Prostate gland (tissue), 2 donors: ENCODE data around the gene POLR3K.

Source experiments
- POLR2AphosphoS5 ChIP-seq: sonication (generic); formaldehyde crosslinking; IDR thresholded peaks from one replicate; pipeline ENCODE4 v1.6.1; 2017; ENCODE audit warnings: antibody characterized with exemption
- TF ChIP-seq, protein P1 (sequence below), 4 experiments: fragments of 200-600 bp in 2 of 4; fragments of 450-650 bp in 2 of 4; sonication (generic) in 2 of 4; IDR thresholded peaks; 1 replicate in 3 of 4; 2 replicates in 1 of 4; pipeline ENCODE4 v1.5.1; 2016 to 2019; ENCODE audit warnings: antibody characterized with exemption in 4 of 4, mild to moderate bottlenecking in 2 of 4, moderate library complexity in 2 of 4

GRCh38 chr16:96935-97381, 43.5 kb upstream of the POLR3K start:
- TF ChIP-seq POLR2AphosphoS5 = peak; percentile 86
- TF ChIP-seq, protein P1, sequence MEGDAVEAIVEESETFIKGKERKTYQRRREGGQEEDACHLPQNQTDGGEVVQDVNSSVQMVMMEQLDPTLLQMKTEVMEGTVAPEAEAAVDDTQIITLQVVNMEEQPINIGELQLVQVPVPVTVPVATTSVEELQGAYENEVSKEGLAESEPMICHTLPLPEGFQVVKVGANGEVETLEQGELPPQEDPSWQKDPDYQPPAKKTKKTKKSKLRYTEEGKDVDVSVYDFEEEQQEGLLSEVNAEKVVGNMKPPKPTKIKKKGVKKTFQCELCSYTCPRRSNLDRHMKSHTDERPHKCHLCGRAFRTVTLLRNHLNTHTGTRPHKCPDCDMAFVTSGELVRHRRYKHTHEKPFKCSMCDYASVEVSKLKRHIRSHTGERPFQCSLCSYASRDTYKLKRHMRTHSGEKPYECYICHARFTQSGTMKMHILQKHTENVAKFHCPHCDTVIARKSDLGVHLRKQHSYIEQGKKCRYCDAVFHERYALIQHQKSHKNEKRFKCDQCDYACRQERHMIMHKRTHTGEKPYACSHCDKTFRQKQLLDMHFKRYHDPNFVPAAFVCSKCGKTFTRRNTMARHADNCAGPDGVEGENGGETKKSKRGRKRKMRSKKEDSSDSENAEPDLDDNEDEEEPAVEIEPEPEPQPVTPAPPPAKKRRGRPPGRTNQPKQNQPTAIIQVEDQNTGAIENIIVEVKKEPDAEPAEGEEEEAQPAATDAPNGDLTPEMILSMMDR (IDR thresholded peaks at IDR 0.05) = peak; percentile 97 to 100 (median 100)
